HG03432 (cell line): ENCODE results near the gene ARPC1B.
"Not testable (repeated sequence)": the region's sequence is repeated elsewhere in the genome, so short reads cannot be mapped to it uniquely, and the experiment has no call there.

Experiments used
- ATAC-seq: cut with Tn5 transposase; IDR thresholded peaks from one replicate; pipeline ENCODE4 v1.9.1; 2021; ENCODE audit warnings: mild to moderate bottlenecking, moderate library complexity; ENCODE audit not compliant: unreplicated experiment

ARPC1B gene

GRCh38 chr7:99408379-99409191 is 34.1 kb downstream of the ARPC1B start, which contains the start of the genes BUD31 and PDAP1:
TSS of gene BUD31 (plus strand) at chr7:99408969. CDS start at chr7:99411093, 2,124 bp downstream.
TSS of gene PDAP1 (minus strand) at chr7:99408597. CDS start at chr7:99408548, 49 bp downstream.
- ATAC-seq = peak; percentile 81

GRCh38 chr7:99409192-99409572 is 34.7 kb downstream of the ARPC1B start:
- ATAC-seq = no peak

- ATAC-seq = no peak
Measured at GRCh38 chr7:99409806-99410205, 35.3 kb downstream of the ARPC1B start.

- ATAC-seq = no peak
Measured at GRCh38 chr7:99410635-99411034, 36.1 kb downstream of the ARPC1B start.

- ATAC-seq = not testable (repeated sequence)
Measured at GRCh38 chr7:99415513-99416127, 41.1 kb downstream of the ARPC1B start.

- no peak for ATAC-seq
Measured at GRCh38 chr7:99418260-99418659, 43.7 kb downstream of the ARPC1B start.

GRCh38 chr7:99419323-99420021 is 44.9 kb downstream of the ARPC1B start:
- no peak for ATAC-seq

- ATAC-seq = no peak
Measured at GRCh38 chr7:99420213-99420612, 45.7 kb downstream of the ARPC1B start.

GRCh38 chr7:99420986-99421385 is 46.5 kb downstream of the ARPC1B start:
- ATAC-seq = no peak

GRCh38 chr7:99422186-99422585 is 47.7 kb downstream of the ARPC1B start:
- ATAC-seq = no peak

GRCh38 chr7:99422625-99423024 is 48.1 kb downstream of the ARPC1B start:
- no peak for ATAC-seq

GRCh38 chr7:99424932-99425730 is 50.6 kb downstream of the ARPC1B start:
- no peak for ATAC-seq

GRCh38 chr7:99428972-99429566 is 54.5 kb downstream of the ARPC1B start:
- ATAC-seq = no peak

- ATAC-seq = no peak
Measured at GRCh38 chr7:99429756-99430155, 55.2 kb downstream of the ARPC1B start.

- not testable (repeated sequence) for ATAC-seq
Measured at GRCh38 chr7:99431756-99432540, 57.4 kb downstream of the ARPC1B start.

GRCh38 chr7:99433158-99433557 is 58.6 kb downstream of the ARPC1B start:
- ATAC-seq = no peak

- ATAC-seq = peak; percentile 5
Measured at GRCh38 chr7:99437946-99438572, 63.5 kb downstream of the ARPC1B start.

- ATAC-seq = peak; percentile 93
Measured at GRCh38 chr7:99438573-99439480, 64.3 kb downstream of the ARPC1B start, which contains the start of the genes CPSF4 and PTCD1. TSS of gene CPSF4 (plus strand) at chr7:99438943. CDS start at chr7:99439083, 140 bp downstream. TSS of gene PTCD1 (minus strand) at chr7:99438798. CDS start at chr7:99435242, 3,556 bp downstream.
